Tibial nerve (tissue), 4 donors: ENCODE measurements around the gene COQ8B. TPM values are rescaled to one million over a fixed set of nuclear protein-coding genes. Genes with fewer than 3 reads are reported as not detected.
"Not testable (repeated sequence)": the region's sequence is repeated elsewhere in the genome, so short reads cannot be mapped to it uniquely, and the experiment has no call there.

Experiments
- DNase-seq, 2 donors: peaks; one replicate each; pipeline ENCODE4 v3.0.0-alpha.2; 2019; ENCODE audit warnings: low spot score in 2 of 2
- H3K27ac ChIP-seq, 4 donors: fragments of 200-600 bp; sonication (generic) in 3 of 4; one replicate each; pipeline ENCODE4 v1.5.1; 2017 to 2019; ENCODE audit warnings: mild to moderate bottlenecking in 1 of 4
- H3K27me3 ChIP-seq, 2 donors: fragments of 200-600 bp; sonication (generic) in 1 of 2; one replicate each; pipeline versions ENCODE4 v1.5.1 to v1.6.0; 2017 to 2019
- H3K36me3 ChIP-seq, 3 donors: fragments of 200-600 bp; sonication (generic); one replicate each; pipeline ENCODE4 v1.5.1; 2018 to 2019
- H3K4me1 ChIP-seq, 4 donors: fragments of 200-600 bp; sonication (generic) in 3 of 4; one replicate each; pipeline ENCODE4 v1.5.1; 2017 to 2019
- H3K4me3 ChIP-seq, 4 donors: fragments of 200-600 bp; sonication (generic) in 3 of 4; one replicate each; pipeline ENCODE4 v1.5.1; 2017 to 2019; ENCODE audit warnings: mild to moderate bottlenecking in 1 of 4, moderate library complexity in 1 of 4
- H3K9me3 ChIP-seq, 4 donors: fragments of 200-600 bp; sonication (generic) in 3 of 4; one replicate each; pipeline ENCODE4 v1.5.1; 2017 to 2019
- EP300 ChIP-seq, 2 donors: sonication (generic); formaldehyde crosslinking; IDR thresholded peaks; one replicate each; pipeline ENCODE4 v1.6.1; 2017; ENCODE audit warnings: antibody characterized with exemption in 2 of 2, mild to moderate bottlenecking in 1 of 2
- POLR2A ChIP-seq, 2 donors: fragments of 450-650 bp; IDR thresholded peaks; one replicate each; pipeline ENCODE4 v1.6.1; 2017; ENCODE audit warnings: antibody characterized with exemption in 2 of 2, mild to moderate bottlenecking in 2 of 2, moderate library complexity in 2 of 2
- WGBS, 2 donors: methylation state at CpG; one replicate each; pipeline ENCODE4 v1.1.5; 2018; 5-methylcytosine and 5-hydroxymethylcytosine counted together
- total RNA-seq, 4 donors: library from RNA; depleted of rRNA; stranded (reverse); fragments of >200 nt; gene quantifications; one replicate each; pipeline ENCODE4 v1.1.0, GENCODE V29; 2016
- TF ChIP-seq, protein P1 (sequence below), 5 experiments: fragments of 200-600 bp in 3 of 5; fragments of 450-650 bp in 2 of 5; sonication (generic) in 3 of 5; IDR thresholded peaks; one replicate each; pipeline ENCODE4 v1.5.1; 2016 to 2019; ENCODE audit warnings: antibody characterized with exemption in 5 of 5, mild to moderate bottlenecking in 3 of 5, moderate library complexity in 2 of 5

Gene COQ8B
- total RNA-seq, 4 donors from 2014 or later, result 71.0 to 88.6 (median 84.3) TPM

DNA sequence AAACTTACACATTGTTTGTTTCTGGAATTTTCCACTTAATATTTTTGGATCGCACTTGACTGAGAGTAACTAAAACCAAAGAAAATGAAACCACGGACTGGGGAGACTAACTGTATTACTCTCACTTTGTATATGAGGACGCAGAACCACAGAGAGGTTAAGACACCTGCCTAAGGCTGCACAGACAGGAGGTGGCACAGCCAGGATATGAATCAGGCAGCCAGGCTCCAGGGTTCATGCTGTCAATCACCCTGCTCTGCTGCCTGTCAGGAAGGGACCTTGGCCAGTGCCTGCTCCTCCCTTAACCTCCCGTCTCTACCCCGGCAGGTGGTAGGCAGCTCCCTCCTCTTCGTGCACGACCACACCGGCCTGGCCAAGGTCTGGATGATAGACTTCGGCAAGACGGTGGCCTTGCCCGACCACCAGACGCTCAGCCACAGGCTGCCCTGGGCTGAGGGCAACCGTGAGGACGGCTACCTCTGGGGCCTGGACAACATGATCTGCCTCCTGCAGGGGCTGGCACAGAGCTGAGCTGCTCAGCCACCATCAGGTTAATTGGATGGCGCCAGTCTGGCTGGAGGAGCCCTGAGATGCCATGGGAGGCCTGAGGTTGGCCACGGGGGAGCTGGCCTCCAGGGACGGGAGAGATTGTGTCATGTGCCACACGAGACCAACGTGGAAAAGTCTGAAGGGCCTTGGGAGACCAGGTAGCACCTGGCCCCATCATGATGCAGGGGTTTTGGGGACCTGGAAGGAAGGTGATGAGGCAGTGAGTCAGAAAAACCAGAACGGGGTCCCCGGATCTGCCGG is 22.5 kb upstream of the COQ8B start:
- peak overlapping the region in 1 of 4 donors; percentile 35 for H3K4me3 ChIP-seq
- no peaks in the 10 kb centered on the region for H3K9me3 ChIP-seq
- WGBS, 2 donors, result 85 to 88% methylated on average over 15 to 17 of the region's 22 CpGs
- peak overlapping the region in 3 of 4 donors; percentile 58 to 80 (median 64) for H3K27ac ChIP-seq
- peaks cover 3 to 93% (median 14%) of the 10 kb centered on the region in 3 donors for H3K36me3 ChIP-seq
- TF ChIP-seq POLR2A (IDR thresholded peaks at IDR 0.05) (no peak), EP300 (IDR thresholded peaks at IDR 0.05) (no peak)
- TF ChIP-seq, protein P1, sequence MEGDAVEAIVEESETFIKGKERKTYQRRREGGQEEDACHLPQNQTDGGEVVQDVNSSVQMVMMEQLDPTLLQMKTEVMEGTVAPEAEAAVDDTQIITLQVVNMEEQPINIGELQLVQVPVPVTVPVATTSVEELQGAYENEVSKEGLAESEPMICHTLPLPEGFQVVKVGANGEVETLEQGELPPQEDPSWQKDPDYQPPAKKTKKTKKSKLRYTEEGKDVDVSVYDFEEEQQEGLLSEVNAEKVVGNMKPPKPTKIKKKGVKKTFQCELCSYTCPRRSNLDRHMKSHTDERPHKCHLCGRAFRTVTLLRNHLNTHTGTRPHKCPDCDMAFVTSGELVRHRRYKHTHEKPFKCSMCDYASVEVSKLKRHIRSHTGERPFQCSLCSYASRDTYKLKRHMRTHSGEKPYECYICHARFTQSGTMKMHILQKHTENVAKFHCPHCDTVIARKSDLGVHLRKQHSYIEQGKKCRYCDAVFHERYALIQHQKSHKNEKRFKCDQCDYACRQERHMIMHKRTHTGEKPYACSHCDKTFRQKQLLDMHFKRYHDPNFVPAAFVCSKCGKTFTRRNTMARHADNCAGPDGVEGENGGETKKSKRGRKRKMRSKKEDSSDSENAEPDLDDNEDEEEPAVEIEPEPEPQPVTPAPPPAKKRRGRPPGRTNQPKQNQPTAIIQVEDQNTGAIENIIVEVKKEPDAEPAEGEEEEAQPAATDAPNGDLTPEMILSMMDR (IDR thresholded peaks at IDR 0.05), result no peak
- DNase-seq, result no peak
- H3K4me1 ChIP-seq, result peaks cover 0 to 40% (median 2%) of the 10 kb centered on the region in 4 donors
- H3K27me3 ChIP-seq, result no peaks in the 10 kb centered on the region

DNA sequence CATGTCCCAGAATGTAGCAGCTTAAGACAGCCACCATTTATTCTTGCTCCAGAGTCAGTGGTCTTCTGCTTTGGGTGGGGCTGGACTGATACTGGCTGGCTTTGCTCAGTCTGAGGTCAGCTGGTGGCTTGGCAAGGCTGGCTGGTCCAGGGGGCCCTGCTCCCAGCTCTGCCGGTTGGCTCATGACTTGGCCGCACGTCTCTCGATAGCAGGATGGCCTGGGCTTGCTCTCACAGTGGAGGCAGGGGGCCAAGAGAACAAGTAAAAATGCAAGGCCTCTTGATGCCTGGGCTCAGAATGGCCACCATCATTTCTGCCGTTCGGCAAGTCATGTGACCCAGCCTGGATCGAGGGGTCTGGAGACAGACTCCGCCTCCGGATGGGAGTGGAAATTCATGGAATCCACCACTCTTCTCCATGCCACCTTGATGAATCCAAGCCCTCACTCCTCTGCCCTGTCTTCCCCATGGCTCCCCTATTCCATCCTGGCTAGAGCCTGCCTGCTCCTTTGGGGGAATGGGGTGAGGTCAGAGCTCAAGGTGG is 20.5 kb upstream of the COQ8B start:
- Histone ChIP-seq H3K27ac (peak overlapping the region in 1 of 4 donors; percentile 10), H3K27me3 (no peaks in the 10 kb centered on the region), H3K36me3 (peaks cover 4 to 96% (median 27%) of the 10 kb centered on the region in 3 donors), H3K9me3 (no peaks in the 10 kb centered on the region), H3K4me3 (no peak overlapping the region), H3K4me1 (peaks cover 0 to 38% (median 2%) of the 10 kb centered on the region in 4 donors)
- DNase-seq, result no peak
- TF ChIP-seq EP300 (IDR thresholded peaks at IDR 0.05) (peak in 1 of 2 donors; percentile 6), POLR2A (IDR thresholded peaks at IDR 0.05) (no peak)
- 73 to 78% methylated on average over 8 to 9 of the region's 9 CpGs for WGBS, 2 donors

DNA sequence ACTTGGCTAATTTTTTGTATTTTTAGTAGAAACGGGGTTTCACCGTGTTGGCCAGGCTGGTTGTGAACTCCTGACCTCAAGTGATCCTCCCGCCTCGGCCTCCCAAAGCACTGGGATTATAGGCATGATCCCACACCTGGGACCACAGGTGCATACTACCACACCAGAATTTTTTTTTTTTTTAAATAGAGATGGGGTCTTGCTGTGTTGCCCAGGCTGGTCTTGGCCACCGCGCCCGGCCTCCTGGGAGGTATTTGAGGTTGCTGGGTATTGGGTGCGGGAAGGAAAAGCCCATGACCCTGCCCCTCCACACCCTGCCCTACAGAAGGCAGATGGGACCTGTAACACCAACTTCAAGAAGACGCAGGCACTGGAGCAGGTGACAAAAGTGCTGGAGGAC is 20.0 kb upstream of the COQ8B start:
- Histone ChIP-seq H3K4me3 (no peak overlapping the region), H3K4me1 (peaks cover 0 to 33% (median 2%) of the 10 kb centered on the region in 4 donors), H3K27ac (peak overlapping the region in 1 of 4 donors; percentile 10), H3K9me3 (no peaks in the 10 kb centered on the region), H3K27me3 (no peaks in the 10 kb centered on the region), H3K36me3 (peaks cover 4 to 96% (median 27%) of the 10 kb centered on the region in 3 donors)
- WGBS, 2 donors, result 85 to 93% methylated on average over 9 of the region's 9 CpGs
- DNase-seq, result no peak
- TF ChIP-seq, protein P1 (IDR thresholded peaks at IDR 0.05), result no peak
- TF ChIP-seq POLR2A (IDR thresholded peaks at IDR 0.05) (no peak), EP300 (IDR thresholded peaks at IDR 0.05) (no peak)

DNA sequence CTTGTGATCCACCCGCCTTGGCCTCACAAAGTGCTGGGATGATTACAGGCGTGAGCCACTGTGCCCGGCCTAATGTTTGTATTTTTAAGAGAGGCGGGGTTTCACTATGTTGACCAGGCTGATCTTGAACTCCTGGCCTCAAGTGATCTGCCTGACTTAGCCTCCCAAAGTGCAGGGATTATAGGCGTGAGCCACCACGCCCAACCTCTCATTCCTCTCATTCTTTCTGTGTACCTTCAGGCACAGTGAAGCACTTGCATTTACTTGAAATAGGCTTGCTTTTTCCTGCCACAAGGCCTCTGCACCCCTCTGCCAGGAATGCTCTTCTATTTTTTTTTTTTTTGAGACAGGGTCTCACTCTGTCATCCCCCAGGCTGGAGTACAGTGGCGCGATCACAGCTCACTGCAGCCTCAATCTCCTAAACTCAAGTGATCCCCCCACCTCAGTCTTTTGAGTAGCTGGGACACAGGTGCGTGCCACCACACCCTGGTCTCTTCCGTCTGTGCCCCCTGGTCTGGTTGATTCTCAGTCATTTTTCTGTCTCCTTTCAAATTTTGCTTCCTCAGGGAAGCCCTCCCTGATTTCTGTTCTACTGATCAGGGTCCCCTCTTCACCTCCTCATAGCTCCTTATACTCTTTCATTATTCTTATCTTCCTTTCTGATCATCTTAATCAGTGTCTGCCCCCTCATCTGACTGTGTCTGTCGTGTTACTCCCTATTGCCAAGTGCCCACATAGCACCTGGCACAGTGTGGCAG is 18.5 kb upstream of the COQ8B start:
- 87% methylated on average over 11 of the region's 11 CpGs for WGBS, 2 donors
- H3K4me3 ChIP-seq, result no peak overlapping the region
- H3K27me3 ChIP-seq, result no peaks in the 10 kb centered on the region
- peaks cover 0 to 20% (median 2%) of the 10 kb centered on the region in 4 donors for H3K4me1 ChIP-seq
- no peak for DNase-seq
- peak overlapping the region in 2 of 4 donors; percentile 8 to 9 for H3K27ac ChIP-seq
- H3K36me3 ChIP-seq, result peaks cover 7 to 100% (median 36%) of the 10 kb centered on the region in 3 donors
- H3K9me3 ChIP-seq, result no peaks in the 10 kb centered on the region
- no peak for TF ChIP-seq POLR2A (IDR thresholded peaks at IDR 0.05)
- TF ChIP-seq, protein P1 (IDR thresholded peaks at IDR 0.05), result no peak
- no peak for TF ChIP-seq EP300 (IDR thresholded peaks at IDR 0.05)

DNA sequence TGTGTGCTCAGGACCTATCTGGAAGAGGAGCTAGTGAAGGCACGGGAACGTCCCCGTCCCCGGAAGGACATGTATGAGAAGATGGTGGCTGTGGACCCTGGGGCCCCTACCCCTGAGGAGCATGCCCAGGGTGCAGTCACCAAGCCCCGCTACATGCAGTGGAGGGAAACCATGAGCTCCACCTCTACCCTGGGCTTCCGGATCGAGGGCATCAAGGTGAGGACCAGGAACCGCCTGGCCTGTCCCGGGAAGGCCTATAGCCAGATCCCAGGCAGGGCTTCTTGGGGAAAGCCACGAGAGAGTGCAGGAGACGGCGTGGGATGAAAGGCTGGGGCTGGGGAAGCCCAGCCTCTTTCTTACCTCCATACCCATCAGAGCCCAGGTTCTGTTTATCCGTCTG is 16.5 kb upstream of the COQ8B start:
- TF ChIP-seq, protein P1 (IDR thresholded peaks at IDR 0.05), result no peak
- TF ChIP-seq POLR2A (IDR thresholded peaks at IDR 0.05), result no peak
- TF ChIP-seq EP300 (IDR thresholded peaks at IDR 0.05), result no peak
- H3K9me3 ChIP-seq, result no peaks in the 10 kb centered on the region
- H3K36me3 ChIP-seq, result peaks cover 7 to 100% (median 54%) of the 10 kb centered on the region in 3 donors
- H3K4me1 ChIP-seq, result peaks cover 0 to 4% (median 2%) of the 10 kb centered on the region in 4 donors
- 88 to 92% methylated on average over 13 of the region's 13 CpGs for WGBS, 2 donors
- no peaks in the 10 kb centered on the region for H3K27me3 ChIP-seq
- no peak for DNase-seq
- no peak overlapping the region for H3K4me3 ChIP-seq
- H3K27ac ChIP-seq, result no peak overlapping the region

DNA sequence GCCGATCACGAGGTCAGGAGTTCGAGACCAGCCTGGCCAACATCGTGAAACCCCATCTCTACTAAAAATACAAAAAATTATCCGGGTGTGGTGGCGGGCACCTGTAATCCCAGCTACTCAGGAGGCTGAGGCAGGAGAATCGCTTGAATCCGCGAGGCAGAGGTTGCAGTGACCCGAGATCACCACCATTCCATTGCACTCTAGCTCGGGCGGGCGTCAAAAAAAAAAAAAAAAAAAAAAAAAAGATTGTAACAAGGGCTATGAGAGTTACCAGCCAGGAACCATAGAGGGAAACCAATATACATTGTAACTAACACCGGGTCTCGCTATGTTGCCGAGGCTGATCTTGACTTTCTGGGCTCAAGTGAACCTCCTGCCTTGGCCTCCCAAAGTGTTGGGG is 15.6 kb upstream of the COQ8B start:
- peaks cover 7 to 100% (median 61%) of the 10 kb centered on the region in 3 donors for H3K36me3 ChIP-seq
- not testable (repeated sequence) for H3K9me3 ChIP-seq, H3K4me3 ChIP-seq, H3K27ac ChIP-seq, DNase-seq, H3K27me3 ChIP-seq, H3K4me1 ChIP-seq
- WGBS, 2 donors, result 92 to 93% methylated on average over 16 of the region's 16 CpGs

DNA sequence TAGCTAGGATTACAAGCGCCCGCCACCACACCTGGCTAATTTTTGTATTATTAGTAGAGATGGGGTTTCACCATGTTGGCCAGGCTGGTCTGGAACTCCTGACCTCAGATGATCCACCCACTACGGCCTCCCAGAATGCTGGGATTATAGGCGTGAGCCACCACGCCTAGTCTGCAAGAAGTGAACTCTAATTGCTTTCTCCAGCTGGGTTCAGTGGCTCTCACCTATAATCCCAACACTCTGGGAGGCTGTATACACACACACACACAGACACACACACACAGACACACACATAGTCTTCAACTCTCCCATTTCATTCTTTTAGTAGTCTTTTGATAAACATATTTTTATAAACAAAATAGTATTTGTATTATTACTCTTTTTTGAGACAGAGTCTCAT is 13.4 kb upstream of the COQ8B start:
- not testable (repeated sequence) for H3K9me3 ChIP-seq, H3K27ac ChIP-seq, H3K27me3 ChIP-seq, DNase-seq, H3K4me3 ChIP-seq
- 90 to 92% methylated on average over 5 of the region's 5 CpGs for WGBS, 2 donors
- Histone ChIP-seq H3K4me1 (peaks cover 0 to 14% (median 6%) of the 10 kb centered on the region in 4 donors), H3K36me3 (peaks cover 4 to 100% (median 64%) of the 10 kb centered on the region in 3 donors)
